ENCODE data around the gene CENPF.
"Not testable (repeated sequence)": the region's sequence is repeated elsewhere in the genome, so short reads cannot be mapped to it uniquely, and the experiment has no call there.

The CENPF gene

GRCh38 chr1:214662223-214662785 lies 59.3 kb downstream of the CENPF start:
- no peak for DNase-seq

GRCh38 chr1:214664651-214665433 lies 61.8 kb downstream of the CENPF start:
- DNase-seq, result no peak

- no peak for DNase-seq
Measured at GRCh38 chr1:214665606-214666110, 62.7 kb downstream of the CENPF start.

GRCh38 chr1:214666674-214667073 lies 63.7 kb downstream of the CENPF start:
- DNase-seq, result no peak

GRCh38 chr1:214670098-214670497 lies 67.1 kb downstream of the CENPF start:
- DNase-seq, result no peak

- not testable (repeated sequence) for DNase-seq
Measured at GRCh38 chr1:214673029-214673428, 70.0 kb downstream of the CENPF start.

GRCh38 chr1:214673576-214673975 lies 70.6 kb downstream of the CENPF start:
- DNase-seq, result no peak

GRCh38 chr1:214675524-214675923 lies 72.5 kb downstream of the CENPF start:
- not testable (repeated sequence) for DNase-seq

- DNase-seq, result no peak
Measured at GRCh38 chr1:214676747-214677146, 73.8 kb downstream of the CENPF start.

- DNase-seq, result no peak
Measured at GRCh38 chr1:214677945-214678344, 75.0 kb downstream of the CENPF start.

GRCh38 chr1:214678386-214678785 lies 75.4 kb downstream of the CENPF start:
- DNase-seq, result no peak

- no peak for DNase-seq
Measured at GRCh38 chr1:214683621-214684020, 80.6 kb downstream of the CENPF start.

- no peak for DNase-seq
Measured at GRCh38 chr1:214685906-214686305, 82.9 kb downstream of the CENPF start.

GRCh38 chr1:214686497-214686896 lies 83.5 kb downstream of the CENPF start:
- no peak for DNase-seq

GRCh38 chr1:214688891-214689290 lies 85.9 kb downstream of the CENPF start:
- DNase-seq, result no peak

GRCh38 chr1:214694769-214695168 lies 91.8 kb downstream of the CENPF start:
- DNase-seq, result no peak

GRCh38 chr1:214698559-214698958 lies 95.6 kb downstream of the CENPF start:
- no peak for DNase-seq

- DNase-seq, result no peak
Measured at GRCh38 chr1:214700437-214700836, 97.4 kb downstream of the CENPF start.

GRCh38 chr1:214702556-214702955 lies 99.6 kb downstream of the CENPF start:
- DNase-seq, result no peak

- DNase-seq, result no peak
Measured at GRCh38 chr1:214707306-214708087, 104.5 kb downstream of the CENPF start.

GRCh38 chr1:214708321-214708955 lies 105.4 kb downstream of the CENPF start:
- DNase-seq, result no peak

- DNase-seq, result no peak
Measured at GRCh38 chr1:214709241-214709640, 106.2 kb downstream of the CENPF start.

- DNase-seq, result no peak
Measured at GRCh38 chr1:214712737-214713136, 109.7 kb downstream of the CENPF start.

All from stimulated activated CD4-positive, alpha-beta T cell treated with anti-CD3 and anti-CD28 coated beads, Interleukin-2, amount 100 ng/mL, for 24 hours (primary cell).